Medulla oblongata (tissue), 1 donor: ENCODE measurements around the gene CASP8.

Experiments used
- DNase-seq: peaks from one replicate; pipeline ENCODE4 v3.0.0-alpha.2; 2015; ENCODE audit errors: extremely low spot score

The CASP8 gene

DNA sequence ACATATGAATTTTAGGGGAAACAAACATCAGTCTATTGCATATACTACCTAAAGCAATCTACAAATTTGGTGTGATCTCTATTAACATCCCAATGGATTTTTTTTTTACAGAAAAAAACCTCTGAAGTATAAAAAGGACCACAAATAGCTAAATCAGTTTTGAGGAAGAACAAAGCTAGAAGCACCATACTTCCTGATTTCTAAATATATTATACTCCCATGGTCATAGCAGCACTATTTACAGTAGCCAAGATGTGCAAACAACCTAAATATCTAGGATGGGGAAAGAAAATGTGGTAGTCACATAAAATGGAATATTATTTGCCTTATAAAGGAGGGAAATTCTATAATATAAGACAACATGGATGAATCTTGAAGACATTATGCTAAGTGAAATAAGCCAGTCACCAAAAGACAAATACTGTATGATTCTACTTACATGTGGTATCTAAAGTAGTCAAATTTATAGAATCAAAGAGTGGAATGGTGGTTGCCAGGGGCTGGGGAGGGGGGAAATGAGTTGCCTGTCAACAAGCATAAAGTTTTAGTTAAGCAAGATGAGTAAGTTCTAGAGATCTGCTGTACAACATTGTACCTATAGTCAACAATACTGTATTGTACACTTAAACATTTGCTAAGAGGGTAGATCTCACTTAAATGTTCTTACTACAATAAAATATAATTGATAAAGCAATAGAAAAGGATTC, 17.6 kb upstream of the CASP8 start:
- DNase-seq = no peak

DNA sequence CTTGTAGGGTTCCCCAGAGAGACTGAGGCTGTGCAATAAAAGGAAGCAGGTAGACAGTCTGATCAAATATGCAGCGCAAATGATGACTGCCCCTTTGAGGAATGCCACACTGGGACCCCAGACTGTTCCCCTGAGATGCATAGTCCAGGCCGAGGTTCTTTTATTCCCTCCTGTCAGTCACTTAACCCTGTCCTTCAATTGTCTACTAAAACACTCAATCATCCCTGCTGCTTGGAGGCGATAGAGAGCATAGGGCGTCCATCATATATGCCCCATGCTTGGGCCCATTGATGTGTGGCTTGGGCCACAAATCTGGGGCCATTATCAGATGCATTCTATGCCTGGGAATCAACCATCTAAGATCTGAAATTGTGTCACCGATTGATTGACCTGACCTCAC, 15.5 kb upstream of the CASP8 start:
- no peak for DNase-seq

GRCh38 chr2:201246280-201246679, 14.1 kb upstream of the CASP8 start:
- DNase-seq = no peak

DNA sequence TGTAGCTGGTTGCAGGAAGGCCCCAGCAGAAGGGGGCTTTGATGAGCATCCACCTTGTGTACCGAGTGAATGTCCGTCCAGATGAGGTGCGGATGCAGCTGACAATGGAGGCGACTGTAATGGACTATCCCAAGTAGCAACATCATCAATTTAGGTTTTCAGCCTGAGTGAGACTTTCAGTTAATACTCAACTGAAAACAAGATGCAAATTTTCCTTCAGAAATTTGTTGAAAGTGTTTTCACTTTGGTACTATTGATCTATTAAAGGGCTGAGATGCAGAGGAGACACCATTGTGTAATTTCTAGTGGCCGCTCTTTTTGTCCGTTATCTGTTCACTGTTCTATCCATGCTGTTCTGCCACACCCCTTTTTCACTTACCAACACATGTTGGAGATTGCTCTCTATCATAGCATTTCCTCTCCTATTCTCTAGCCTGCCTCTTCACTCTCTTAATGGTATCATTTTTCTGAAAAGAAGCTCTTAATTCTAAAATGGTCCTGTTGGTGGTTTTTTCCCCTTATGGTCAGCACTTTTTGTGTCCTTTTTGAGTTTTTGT, 12.0 kb upstream of the CASP8 start:
- no peak for DNase-seq

GRCh38 chr2:201249889-201250288, 10.4 kb upstream of the CASP8 start:
- DNase-seq = no peak

DNA sequence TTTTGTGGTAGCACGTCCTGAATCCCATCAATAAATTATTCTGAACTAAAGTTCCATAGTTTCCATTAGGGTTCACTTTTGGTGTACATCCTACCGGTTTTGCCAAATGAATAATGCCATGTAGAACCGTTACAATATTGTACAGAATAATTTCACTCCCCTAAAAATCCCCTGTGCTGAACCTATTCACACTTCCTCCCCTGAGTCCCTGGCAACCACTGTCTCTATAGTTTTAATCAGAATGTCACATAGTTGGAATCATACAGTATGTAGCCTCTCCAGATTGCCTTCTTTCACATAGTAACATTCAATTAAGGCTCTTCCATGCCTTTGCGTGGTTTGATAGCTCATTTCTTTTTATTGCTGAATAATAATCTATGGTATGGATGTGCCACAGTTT, 9.6 kb upstream of the CASP8 start:
- no peak for DNase-seq

GRCh38 chr2:201254081-201254730, 6.1 kb upstream of the CASP8 start:
- no peak for DNase-seq

DNA sequence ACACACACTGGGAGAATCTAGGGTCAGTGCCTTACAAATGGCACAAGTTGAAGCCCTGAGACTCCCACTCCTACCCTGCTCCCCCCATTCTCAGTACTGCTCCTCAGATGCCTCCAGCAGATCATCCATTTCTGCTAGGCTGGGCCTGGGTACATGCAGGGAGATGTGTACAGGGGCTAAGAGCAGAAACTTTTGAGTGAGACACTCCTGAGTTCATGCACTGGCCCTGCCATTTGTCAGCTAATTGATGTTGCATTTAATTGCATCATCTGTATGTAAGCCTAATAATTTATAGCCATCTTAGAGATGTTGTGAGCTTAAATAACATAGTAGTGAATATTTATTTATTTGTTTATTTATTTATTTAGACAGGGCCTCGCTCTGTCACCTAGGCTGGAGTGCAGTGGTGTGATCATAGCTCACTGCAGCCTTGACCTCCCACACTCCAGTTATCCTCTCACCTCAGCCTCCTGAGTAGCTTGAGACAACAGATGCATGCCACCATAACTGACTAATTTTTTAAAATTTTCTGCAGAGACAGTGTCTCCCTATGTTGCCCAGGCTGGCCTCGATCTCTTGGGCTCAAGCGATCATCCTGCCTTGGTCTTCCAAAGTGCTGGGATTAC, 4.8 kb upstream of the CASP8 start:
- no peak for DNase-seq

DNA sequence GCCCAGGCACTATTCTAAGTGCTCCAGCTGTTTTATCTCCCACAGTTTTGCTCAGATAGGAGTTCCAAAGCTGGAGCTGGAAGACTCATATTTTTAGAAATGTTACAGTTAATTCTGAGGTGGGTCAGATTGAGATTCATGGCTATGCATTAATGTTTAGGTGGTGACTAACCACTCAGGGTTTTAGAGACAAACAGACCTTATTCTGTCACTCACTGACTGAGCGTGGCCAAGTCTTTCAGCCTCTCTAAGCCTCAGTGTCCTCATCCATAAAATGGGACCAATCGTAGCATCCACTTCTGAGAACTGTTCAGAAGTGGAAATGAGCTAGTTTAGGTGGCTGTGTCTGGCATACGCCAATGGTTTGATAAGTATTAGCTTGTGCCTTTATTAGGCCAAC, 4.3 kb upstream of the CASP8 start:
- no peak for DNase-seq

DNA sequence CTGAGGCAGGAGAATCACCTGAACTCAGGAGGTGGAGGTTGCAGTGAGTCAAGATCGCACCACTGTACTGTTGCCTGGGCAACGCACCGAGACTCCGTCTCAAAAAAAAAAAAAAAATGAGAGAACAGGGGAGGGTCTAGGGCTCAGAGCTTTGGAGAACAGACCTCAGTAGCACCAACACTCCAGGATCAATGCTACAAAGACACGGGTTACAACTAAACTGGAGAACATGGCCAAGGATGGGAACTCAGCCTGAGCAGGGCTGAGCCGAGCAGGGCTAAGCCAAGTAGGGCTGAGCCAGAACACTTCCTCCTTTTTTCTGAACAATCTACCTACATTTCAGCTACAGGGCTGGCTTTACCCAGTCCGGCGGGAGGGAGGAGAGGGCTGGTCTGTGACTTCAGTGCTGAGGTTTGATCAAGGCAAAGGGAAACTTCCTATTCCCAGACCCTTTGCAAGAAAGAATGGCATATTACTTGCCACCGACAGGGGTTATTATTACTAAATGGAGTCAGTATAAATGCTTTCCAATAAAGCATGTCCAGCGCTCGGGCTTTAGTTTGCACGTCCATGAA, 2.9 kb upstream of the CASP8 start:
- peak; percentile 60 for DNase-seq

GRCh38 chr2:201257956-201258665, 2.2 kb upstream of the CASP8 start:
- DNase-seq = peak; percentile 67

GRCh38 chr2:201258666-201259615, 1.4 kb upstream of the CASP8 start:
- DNase-seq = peak; percentile 50

DNA sequence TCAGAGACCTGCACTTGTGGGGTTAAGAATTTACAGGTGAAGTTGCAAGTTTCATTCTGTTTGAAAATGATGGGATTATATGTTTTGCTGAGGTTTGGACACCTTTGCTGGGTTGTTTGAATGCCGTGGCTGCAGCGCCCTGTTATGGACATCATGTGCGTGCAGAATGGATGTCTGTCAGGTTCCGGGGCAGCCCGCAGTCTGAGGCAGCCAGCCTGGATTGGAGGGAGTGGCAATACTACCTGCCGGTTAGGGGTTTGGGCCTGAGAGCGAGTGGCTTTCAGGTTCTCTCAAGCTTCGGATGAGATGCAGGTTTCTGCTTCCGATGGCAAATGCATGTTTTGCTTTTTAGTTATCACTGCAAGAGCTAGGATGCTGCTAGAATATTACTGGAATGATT, 1.1 kb downstream of the CASP8 start:
- no peak for DNase-seq

DNA sequence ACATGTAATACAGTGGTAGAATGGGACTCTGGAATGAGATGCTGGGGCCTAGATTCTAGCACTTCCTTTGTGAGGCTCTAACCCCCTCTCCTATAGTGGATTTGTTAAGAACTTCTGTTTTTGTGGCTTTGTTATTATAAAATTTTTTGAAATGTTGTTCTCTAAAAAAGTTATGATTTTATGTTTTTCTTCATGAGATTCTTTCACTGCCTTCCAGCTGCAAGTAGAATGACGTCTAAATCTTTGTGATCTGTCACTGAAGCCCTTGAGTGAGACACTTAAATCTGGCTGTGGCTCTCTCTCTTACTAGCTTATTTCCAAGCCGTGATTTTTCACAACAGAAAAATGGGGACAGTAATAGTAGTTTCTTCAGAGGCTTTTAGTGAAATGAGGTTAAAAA, 1.6 kb downstream of the CASP8 start:
- no peak for DNase-seq

- no peak for DNase-seq
Measured at GRCh38 chr2:201262718-201263117, 2.4 kb downstream of the CASP8 start.

DNA sequence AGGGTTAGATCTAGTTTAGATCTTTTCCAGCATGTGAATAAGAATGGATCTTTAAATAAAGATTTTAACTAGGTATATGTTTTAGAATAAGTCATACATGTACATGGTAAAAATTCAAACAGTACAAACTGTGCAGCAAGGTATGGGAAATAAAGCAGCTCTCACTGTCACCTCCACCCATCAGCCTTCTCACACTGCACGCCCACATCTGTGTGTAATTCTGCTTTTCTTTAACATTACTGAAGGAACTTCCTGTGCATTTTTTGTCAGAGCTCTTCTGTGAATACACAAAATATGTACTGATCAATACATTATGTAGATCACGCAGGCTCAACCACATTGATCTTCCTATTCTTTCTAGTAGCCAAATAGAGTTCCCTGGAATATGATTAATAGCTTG, 3.4 kb downstream of the CASP8 start:
- DNase-seq = no peak

- no peak for DNase-seq
Measured at GRCh38 chr2:201264472-201265173, 4.3 kb downstream of the CASP8 start.

DNA sequence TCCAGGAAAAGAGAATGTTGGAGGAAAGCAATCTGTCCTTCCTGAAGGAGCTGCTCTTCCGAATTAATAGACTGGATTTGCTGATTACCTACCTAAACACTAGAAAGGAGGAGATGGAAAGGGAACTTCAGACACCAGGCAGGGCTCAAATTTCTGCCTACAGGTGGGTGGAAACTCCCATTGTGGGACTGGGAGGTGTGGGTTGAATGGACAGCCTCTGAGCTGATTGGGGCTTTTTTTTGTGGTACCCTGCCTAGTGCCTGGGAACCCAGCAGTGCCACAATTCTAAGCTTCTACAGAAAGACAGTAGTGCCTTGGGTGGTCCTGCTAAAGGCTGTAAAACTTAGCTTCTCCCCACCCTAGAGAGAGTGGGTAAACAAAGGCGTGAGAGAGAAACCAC, 6.3 kb downstream of the CASP8 start:
- no peak for DNase-seq

- no peak for DNase-seq
Measured at GRCh38 chr2:201267278-201268030, 7.1 kb downstream of the CASP8 start.
